Stimulated activated CD8-positive, alpha-beta memory T cell treated with anti-CD3 and anti-CD28 coated beads, Interleukin-15, amount 100 ng/mL, for 1 hour (primary cell): ENCODE data around the gene LAMA5.

Source experiments
- DNase-seq: peaks from one replicate; pipeline ENCODE4 v3.0.0-alpha.2; 2020; ENCODE audit warnings: low read depth

Gene LAMA5

DNA sequence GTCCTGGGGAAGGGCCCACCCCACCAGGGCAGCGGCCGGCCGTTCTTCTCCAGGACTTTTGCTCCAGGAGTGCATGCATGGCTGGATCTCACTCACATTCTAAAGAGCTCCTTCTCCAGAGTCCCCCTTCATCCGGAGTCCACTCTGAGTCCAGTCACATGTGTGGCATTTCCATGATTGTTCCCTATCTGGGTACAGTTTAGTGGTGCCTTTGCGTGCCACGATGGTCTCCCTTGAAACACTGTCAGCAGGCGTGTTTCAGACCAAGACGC lies 107.9 kb downstream of the LAMA5 start:
- DNase-seq = no peak
